SK-N-MC (cell line): ENCODE data around the gene LRRC4C.
A peak's percentile ranks its signal among the peaks of the same experiment; 100 is the strongest.

ENCODE experiments used
- DNase-seq: peaks from one replicate; pipeline ENCODE4 v3.0.0-alpha.2; 2011; ENCODE audit warnings: low read depth, low spot score
- H3K27ac ChIP-seq: fragments of 200-600 bp; sonication (generic); 2 replicates; pipeline ENCODE4 v1.5.1; 2016; ENCODE audit warnings: mixed run types
- H3K36me3 ChIP-seq: fragments of 200-600 bp; sonication (generic); 2 replicates; pipeline ENCODE4 v1.6.1; 2017; ENCODE audit warnings: antibody characterized with exemption, low read length, mixed read lengths; ENCODE audit not compliant: insufficient read depth
- H3K4me3 ChIP-seq: fragments of 200-600 bp; sonication (generic); 2 replicates; pipeline ENCODE4 v1.5.1; 2016
- H3K9ac ChIP-seq: fragments of 200-600 bp; sonication (generic); 2 replicates; pipeline ENCODE4 v1.8.0; 2017; ENCODE audit warnings: mixed run types, mixed read lengths; ENCODE audit not compliant: insufficient read length
- H3K9me3 ChIP-seq: fragments of 200-600 bp; sonication (generic); 2 replicates; pipeline ENCODE4 v1.6.1; 2017; ENCODE audit warnings: low read depth, mild to moderate bottlenecking, antibody characterized with exemption, low read length, moderate library complexity, mixed read lengths
- EZH2 ChIP-seq: fragments of 200-600 bp; sonication (generic); IDR thresholded peaks from one replicate; pipeline ENCODE4 v1.6.1; 2017; ENCODE audit warnings: antibody characterized with exemption
- FOXP2 ChIP-seq: optimal IDR thresholded peaks from 2 replicates; pipeline ENCODE3; 2011; ENCODE audit warnings: mild to moderate bottlenecking, moderate library complexity; ENCODE audit not compliant: insufficient read depth; ENCODE audit errors: extremely low read length, control extremely low read depth
- POLR2AphosphoS5 ChIP-seq: IDR thresholded peaks from 2 replicates; pipeline ENCODE4 v1.6.1; 2012; ENCODE audit warnings: mild to moderate bottlenecking, low read depth, low read length, borderline replicate concordance

Gene LRRC4C

GRCh38 chr11:40133498-40133897 lies 1326.0 kb downstream of the LRRC4C start:
- no peaks in the 10 kb centered on the region for H3K9me3 ChIP-seq
- no peak for TF ChIP-seq POLR2AphosphoS5
- no peak for TF ChIP-seq FOXP2
- TF ChIP-seq EZH2: no peak
- H3K36me3 ChIP-seq: no peaks in the 10 kb centered on the region
- H3K9ac ChIP-seq: no peak overlapping the region
- no peak overlapping the region for H3K4me3 ChIP-seq
- DNase-seq: no peak
- H3K27ac ChIP-seq: no peak overlapping the region

GRCh38 chr11:40132912-40133311 lies 1326.5 kb downstream of the LRRC4C start:
- H3K9me3 ChIP-seq: no peaks in the 10 kb centered on the region
- H3K36me3 ChIP-seq: no peaks in the 10 kb centered on the region
- TF ChIP-seq POLR2AphosphoS5: no peak
- TF ChIP-seq FOXP2: no peak
- TF ChIP-seq EZH2: no peak
- H3K27ac ChIP-seq: no peak overlapping the region
- no peak overlapping the region for H3K9ac ChIP-seq
- no peak for DNase-seq
- H3K4me3 ChIP-seq: 0 out of 2 replicates have a peak overlapping the region, but pooled peaks have one; percentile 4

DNA sequence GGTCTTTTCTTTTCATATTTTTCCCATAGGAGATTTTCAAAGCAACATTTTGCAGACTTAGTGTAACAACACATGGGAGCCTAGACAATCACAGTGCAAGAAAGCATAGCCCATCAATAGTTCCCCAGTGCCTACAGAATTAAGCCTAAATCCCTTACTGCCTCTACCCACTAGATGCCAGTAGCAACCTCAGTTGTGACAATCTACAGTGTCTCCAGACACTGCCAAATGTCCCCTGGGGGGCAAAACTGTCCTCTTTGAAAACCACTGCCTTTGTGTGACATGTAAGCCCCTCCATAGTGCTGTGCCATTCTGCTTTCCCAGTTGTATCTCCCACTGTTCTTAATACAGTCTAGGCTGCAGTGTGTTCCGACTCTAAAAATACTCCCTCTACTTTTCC lies 1329.0 kb downstream of the LRRC4C start:
- TF ChIP-seq EZH2: no peak
- no peak for TF ChIP-seq POLR2AphosphoS5
- no peak for TF ChIP-seq FOXP2
- no peak overlapping the region for H3K4me3 ChIP-seq
- no peaks in the 10 kb centered on the region for H3K9me3 ChIP-seq
- no peak overlapping the region for H3K9ac ChIP-seq
- no peak overlapping the region for H3K27ac ChIP-seq
- H3K36me3 ChIP-seq: no peaks in the 10 kb centered on the region
- DNase-seq: no peak

DNA sequence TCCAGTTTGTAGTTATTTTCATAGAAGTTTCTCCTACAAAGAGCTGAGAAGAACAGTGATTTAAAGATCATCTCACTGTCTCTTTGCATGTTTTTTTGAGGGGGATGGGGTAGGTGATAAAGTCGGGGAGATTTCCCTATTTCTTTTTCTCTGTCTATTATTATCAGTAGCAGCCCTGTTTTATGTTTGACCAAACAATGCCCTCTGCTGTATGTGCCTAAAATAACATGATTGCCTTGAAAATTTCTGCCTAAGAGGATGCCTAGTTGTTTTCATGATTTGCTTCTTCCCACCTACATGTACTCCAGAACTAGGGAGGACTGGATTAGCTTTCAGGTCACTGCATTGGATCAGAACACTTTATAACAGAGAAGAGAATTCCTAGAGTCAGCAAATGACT lies 1330.2 kb downstream of the LRRC4C start:
- Histone ChIP-seq H3K36me3 (0 out of 2 replicates have a peak, but pooled peaks cover 2% of the 10 kb centered on the region), H3K27ac (no peak overlapping the region), H3K9ac (no peak overlapping the region), H3K4me3 (no peak overlapping the region), H3K9me3 (peaks cover 3% of the 10 kb centered on the region; the same call in 1 of the 2 replicates)
- TF ChIP-seq EZH2 (no peak), POLR2AphosphoS5 (no peak), FOXP2 (no peak)
- DNase-seq: peak; percentile 62

- TF ChIP-seq POLR2AphosphoS5 (no peak), EZH2 (no peak), FOXP2 (no peak)
- no peak overlapping the region for H3K4me3 ChIP-seq
- H3K9me3 ChIP-seq: peaks cover 11% of the 10 kb centered on the region; the same call in 1 of the 2 replicates
- peak; percentile 59 for DNase-seq
- H3K36me3 ChIP-seq: peaks cover 12% of the 10 kb centered on the region; the same call in 1 of the 2 replicates
- no peak overlapping the region; the same call in 1 of the 2 replicates for H3K27ac ChIP-seq
- no peak overlapping the region for H3K9ac ChIP-seq
Measured at GRCh38 chr11:40125054-40125453, 1334.4 kb downstream of the LRRC4C start.

GRCh38 chr11:40119661-40120060 lies 1339.8 kb downstream of the LRRC4C start:
- no peak overlapping the region for H3K4me3 ChIP-seq
- no peak overlapping the region for H3K27ac ChIP-seq
- no peak for DNase-seq
- H3K9ac ChIP-seq: no peak overlapping the region
- H3K36me3 ChIP-seq: peaks cover 21% of the 10 kb centered on the region; the same call in 1 of the 2 replicates
- no peak for TF ChIP-seq POLR2AphosphoS5
- TF ChIP-seq EZH2: no peak
- TF ChIP-seq FOXP2: no peak
- peaks cover 11% of the 10 kb centered on the region; the same call in 1 of the 2 replicates for H3K9me3 ChIP-seq

DNA sequence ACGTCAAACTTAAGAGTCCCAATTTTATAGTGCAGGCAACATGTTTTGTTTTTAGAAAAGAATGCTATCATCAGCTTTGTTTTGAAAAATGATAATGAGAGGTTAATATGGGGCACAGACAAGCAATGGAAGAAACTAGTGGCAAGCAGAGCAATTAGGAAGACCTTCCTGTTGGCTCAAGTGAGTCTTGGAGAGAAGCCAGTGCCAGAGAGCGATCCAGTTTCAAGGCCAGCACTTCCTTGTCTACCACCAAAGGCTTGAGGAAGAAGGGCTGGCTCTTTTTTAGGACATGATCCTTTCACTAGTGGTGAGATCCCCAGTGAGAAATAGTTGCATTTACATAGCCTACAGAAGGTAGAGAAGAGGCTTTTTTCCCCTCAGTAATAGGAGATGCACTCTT lies 1340.7 kb downstream of the LRRC4C start:
- Histone ChIP-seq H3K36me3 (peaks cover 18% of the 10 kb centered on the region; the same call in 1 of the 2 replicates), H3K4me3 (no peak overlapping the region), H3K27ac (0 out of 2 replicates have a peak overlapping the region, but pooled peaks have one; percentile 5), H3K9me3 (peaks cover 4% of the 10 kb centered on the region; the same call in 1 of the 2 replicates), H3K9ac (no peak overlapping the region)
- TF ChIP-seq EZH2: no peak
- no peak for TF ChIP-seq FOXP2
- no peak for DNase-seq

GRCh38 chr11:40118026-40118425 lies 1341.4 kb downstream of the LRRC4C start:
- Histone ChIP-seq H3K9me3 (no peaks in the 10 kb centered on the region), H3K9ac (no peak overlapping the region), H3K36me3 (peaks cover 12% of the 10 kb centered on the region; the same call in 1 of the 2 replicates), H3K4me3 (no peak overlapping the region), H3K27ac (no peak overlapping the region)
- DNase-seq: no peak
- TF ChIP-seq FOXP2: no peak
- TF ChIP-seq EZH2: no peak
- no peak for TF ChIP-seq POLR2AphosphoS5
